ENCODE results near the gene ABL1.
"Not testable (repeated sequence)": the region's sequence is repeated elsewhere in the genome, so short reads cannot be mapped to it uniquely, and the experiment has no call there.

ABL1 gene

GRCh38 chr9:130834371-130835336 is at the start of gene ABL1:
ABL1 (plus strand) TSS chr9:130835254; CDS start chr9:130835447, 193 bp downstream.
- DNase-seq: peak; percentile 83

- DNase-seq: no peak
Measured at GRCh38 chr9:130785940-130786508, 49.0 kb upstream of the ABL1 start.

DNA sequence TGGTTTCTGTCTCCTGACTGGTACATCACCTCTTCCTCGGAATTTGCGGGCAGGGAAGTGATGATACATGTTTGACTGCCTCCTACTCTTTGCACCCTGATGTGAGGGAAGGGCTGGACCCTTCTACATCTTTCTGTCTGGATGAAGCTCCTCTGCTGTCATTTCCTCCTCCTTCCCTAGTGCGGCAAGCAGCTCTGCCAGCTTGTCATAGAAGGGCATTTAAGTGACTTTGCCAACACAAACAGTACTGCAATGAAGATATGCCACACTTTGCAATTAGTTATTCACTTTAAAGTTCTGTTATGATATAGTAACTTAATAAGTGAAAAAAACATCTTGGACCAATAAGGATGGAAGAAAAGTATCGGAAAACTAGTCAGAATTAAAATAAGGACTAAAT is 48.5 kb upstream of the ABL1 start:
- DNase-seq: no peak

- DNase-seq: no peak
Measured at GRCh38 chr9:130789747-130790672, 45.0 kb upstream of the ABL1 start.

GRCh38 chr9:130791303-130791894 is 43.7 kb upstream of the ABL1 start:
- no peak for DNase-seq

- no peak for DNase-seq
Measured at GRCh38 chr9:130793589-130793988, 41.5 kb upstream of the ABL1 start.

DNA sequence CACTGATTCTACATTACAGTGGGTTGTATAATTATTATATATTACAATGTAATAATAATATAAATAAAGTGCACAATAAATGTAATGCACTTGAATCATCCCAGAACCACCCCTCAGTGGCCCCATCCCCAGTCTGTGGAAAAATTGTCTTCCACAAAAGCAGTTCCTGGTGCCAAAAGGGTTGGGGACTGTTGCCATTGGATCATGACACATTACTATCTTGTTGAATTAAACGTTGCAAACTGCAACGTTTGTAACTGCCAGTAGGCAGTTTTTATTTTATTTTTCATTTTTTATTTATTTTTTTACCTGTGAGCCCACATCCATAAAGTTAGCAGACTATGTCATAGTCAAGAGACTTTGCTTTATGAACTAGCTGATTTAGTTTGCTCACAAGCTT is 41.0 kb upstream of the ABL1 start:
- DNase-seq: not testable (repeated sequence)

DNA sequence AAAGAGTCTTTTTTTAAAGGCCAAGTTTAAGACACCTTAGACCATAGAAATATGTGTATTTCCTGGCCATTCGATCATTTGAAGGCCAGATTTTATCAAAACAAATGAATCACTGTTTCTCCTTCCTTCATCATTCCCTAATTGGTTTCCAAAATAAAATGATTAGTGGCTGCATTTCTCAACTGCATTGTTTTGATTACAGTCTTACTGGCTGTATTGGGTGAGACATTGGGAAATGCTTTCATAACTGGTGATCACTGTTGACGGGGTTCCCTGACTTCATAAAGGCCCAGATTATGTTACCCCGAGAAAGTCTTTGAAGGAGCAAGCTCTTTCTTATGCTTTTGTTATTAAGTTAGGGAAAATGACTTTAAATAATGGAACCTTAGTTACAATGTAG is 40.6 kb upstream of the ABL1 start:
- not testable (repeated sequence) for DNase-seq

GRCh38 chr9:130794923-130795495 is 40.0 kb upstream of the ABL1 start:
- no peak for DNase-seq

DNA sequence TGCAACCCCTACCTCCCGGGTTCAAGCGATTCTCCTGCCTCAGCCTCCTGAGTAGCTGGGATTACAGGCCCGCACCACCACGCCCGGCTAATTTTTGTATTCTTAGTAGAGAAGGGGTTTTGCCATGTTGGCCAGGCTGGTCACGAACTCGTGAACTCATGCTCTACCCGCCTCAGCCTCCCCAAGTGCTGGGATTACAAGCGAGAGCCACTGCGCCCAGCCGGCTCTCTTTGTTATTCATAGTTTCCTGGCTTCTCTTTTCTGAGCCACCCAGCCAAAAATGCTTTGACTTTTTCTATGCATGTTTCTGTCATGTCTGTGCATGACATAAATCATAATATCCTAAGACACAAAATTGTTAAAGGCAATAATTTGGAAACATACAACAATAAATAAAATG is 31.9 kb upstream of the ABL1 start:
- DNase-seq: not testable (repeated sequence)

- no peak for DNase-seq
Measured at GRCh38 chr9:130805510-130806326, 29.3 kb upstream of the ABL1 start.

- no peak for DNase-seq
Measured at GRCh38 chr9:130806327-130806716, 28.7 kb upstream of the ABL1 start.

- no peak for DNase-seq
Measured at GRCh38 chr9:130810609-130811136, 24.4 kb upstream of the ABL1 start.

- DNase-seq: no peak
Measured at GRCh38 chr9:130815242-130815808, 19.7 kb upstream of the ABL1 start.

DNA sequence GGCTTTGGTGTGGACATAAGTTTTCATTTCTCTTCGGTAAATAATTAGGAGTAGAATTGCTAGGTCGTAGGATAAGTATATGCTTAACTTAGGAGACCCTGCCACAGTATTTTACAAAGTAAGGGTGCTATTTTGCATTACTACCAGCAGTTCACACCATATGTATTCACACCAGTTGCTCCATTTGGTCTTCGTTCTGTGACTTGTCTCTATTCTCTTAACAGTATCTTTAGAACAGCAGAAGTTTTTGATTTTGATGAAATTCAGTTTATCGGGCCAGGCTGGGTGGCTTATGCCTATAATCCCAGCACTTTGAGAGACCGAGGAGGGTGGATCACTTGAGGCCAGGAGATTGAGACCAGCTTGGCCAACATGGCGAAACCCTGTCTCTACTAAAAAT is 17.1 kb upstream of the ABL1 start:
- no peak for DNase-seq

- DNase-seq: no peak
Measured at GRCh38 chr9:130820135-130820738, 14.8 kb upstream of the ABL1 start.

- DNase-seq: no peak
Measured at GRCh38 chr9:130823435-130823834, 11.6 kb upstream of the ABL1 start.

DNA sequence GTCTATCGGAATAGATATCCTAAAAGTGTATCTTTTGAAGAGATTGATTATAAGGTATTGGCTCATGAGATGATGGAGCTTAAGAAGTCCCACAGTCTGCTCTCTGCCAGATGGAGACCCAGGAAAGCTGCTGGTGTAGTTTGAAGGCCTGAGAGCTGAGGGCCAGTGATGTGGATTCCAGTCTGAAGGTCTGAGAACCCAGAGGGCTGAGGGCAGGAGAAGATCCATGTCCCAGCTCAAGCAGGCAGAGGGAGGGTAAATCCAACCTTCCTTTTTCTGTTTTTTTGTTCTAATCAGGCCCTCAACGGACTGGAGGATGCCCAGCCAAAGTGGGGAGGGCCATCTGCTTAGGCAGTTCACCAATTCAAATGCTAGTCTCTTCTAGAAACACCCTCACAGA is 11.0 kb upstream of the ABL1 start:
- no peak for DNase-seq

- DNase-seq: no peak
Measured at GRCh38 chr9:130824643-130825350, 10.3 kb upstream of the ABL1 start.

DNA sequence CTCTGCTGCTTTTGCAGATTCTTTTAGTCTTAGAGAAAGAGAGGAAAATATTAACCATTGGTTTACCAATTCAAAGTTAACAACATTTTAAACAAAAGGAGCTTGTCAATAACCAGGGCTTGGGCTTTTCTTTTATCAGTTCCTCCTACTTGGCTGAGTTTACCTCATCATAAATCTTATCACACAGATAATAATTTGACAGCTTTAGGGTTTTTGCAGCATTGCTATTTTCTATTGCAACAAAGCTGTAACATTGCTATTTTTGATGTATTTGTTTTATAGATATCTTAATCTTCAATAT is 9.8 kb upstream of the ABL1 start:
- no peak for DNase-seq
